Epithelial cell of proximal tubule (primary cell): ENCODE results near the gene AOPEP. TPM values are rescaled to one million over a fixed set of nuclear protein-coding genes. Genes with fewer than 3 reads are reported as not detected.

Source experiments
- DNase-seq: peaks from one replicate; pipeline ENCODE4 v3.0.0-alpha.2; 2011; ENCODE audit warnings: low read depth
- H3K4me3 ChIP-seq: 2 replicates; pipeline ENCODE4 v1.5.1; 2011; ENCODE audit warnings: low read depth, mild to moderate bottlenecking, low read length
- total RNA-seq: library from RNA; depleted of rRNA; stranded (reverse); fragments of >200 nt; gene quantifications from 2 replicates; pipeline ENCODE4 v1.2.3, GENCODE V29; 2015
- TF ChIP-seq, protein P1 (sequence below): conservative IDR thresholded peaks from 2 replicates; pipeline ENCODE4 v1.5.1; 2012; ENCODE audit warnings: low read depth, mild to moderate bottlenecking, low read length

The AOPEP gene
- total RNA-seq, 1 donor from 2014 or later, result 27.0 TPM

- H3K4me3 ChIP-seq, result no peak overlapping the region
- TF ChIP-seq, protein P1, sequence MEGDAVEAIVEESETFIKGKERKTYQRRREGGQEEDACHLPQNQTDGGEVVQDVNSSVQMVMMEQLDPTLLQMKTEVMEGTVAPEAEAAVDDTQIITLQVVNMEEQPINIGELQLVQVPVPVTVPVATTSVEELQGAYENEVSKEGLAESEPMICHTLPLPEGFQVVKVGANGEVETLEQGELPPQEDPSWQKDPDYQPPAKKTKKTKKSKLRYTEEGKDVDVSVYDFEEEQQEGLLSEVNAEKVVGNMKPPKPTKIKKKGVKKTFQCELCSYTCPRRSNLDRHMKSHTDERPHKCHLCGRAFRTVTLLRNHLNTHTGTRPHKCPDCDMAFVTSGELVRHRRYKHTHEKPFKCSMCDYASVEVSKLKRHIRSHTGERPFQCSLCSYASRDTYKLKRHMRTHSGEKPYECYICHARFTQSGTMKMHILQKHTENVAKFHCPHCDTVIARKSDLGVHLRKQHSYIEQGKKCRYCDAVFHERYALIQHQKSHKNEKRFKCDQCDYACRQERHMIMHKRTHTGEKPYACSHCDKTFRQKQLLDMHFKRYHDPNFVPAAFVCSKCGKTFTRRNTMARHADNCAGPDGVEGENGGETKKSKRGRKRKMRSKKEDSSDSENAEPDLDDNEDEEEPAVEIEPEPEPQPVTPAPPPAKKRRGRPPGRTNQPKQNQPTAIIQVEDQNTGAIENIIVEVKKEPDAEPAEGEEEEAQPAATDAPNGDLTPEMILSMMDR, result no peak
- no peak for DNase-seq
Measured at GRCh38 chr9:94787266-94787665, 60.8 kb downstream of the AOPEP start.

DNA sequence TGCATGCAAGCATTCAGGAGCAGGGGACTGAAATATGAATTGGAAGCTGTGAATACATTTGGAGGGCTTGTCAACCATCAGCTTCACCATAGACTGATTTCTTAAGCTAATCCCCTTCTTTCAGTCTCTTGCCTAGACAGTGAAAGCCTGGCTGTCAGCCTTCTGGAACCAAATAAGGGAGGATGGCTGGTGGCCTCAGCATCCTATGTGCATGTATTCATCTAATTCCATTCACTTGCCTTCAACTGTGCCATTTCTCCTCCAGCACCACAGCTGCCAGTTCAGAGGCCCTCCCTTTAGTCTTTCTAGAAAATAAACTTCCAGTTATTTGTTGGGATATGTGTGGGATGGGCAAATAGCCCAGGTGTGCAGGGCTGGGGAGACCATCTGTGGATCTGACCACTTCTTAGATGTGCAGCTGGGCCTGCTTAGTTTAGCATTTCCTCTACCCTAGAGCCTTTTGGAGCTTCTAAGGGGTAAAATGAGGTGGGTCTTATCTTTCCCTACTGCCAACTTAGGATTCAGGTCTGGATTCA, 62.1 kb downstream of the AOPEP start:
- TF ChIP-seq, protein P1, result no peak
- DNase-seq, result no peak

DNA sequence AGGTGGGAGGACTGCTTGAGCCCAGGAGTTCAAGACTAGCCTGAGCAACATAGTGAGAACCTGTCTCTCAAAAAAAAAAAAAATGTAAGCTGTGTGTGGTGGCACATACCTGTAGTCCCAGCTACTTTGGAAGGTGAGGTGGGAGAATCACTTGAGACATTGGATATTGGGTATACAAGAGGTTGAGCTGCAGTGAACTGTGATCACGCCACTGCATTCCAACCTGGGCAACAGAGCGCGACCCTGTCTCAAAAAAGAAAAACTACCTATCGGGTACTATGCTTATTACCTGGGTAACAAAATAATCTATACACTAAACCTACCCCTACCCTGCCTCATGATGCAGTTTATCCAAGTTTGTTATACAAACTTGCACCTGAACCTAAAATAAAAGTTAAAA, 64.9 kb downstream of the AOPEP start:
- TF ChIP-seq, protein P1, result no peak
- no peak overlapping the region for H3K4me3 ChIP-seq
- no peak for DNase-seq

More for the DNA sequence above, 62.1 kb downstream of the AOPEP start:
- no peak overlapping the region for H3K4me3 ChIP-seq

- TF ChIP-seq, protein P1, result no peak
- DNase-seq, result no peak
- H3K4me3 ChIP-seq, result no peak overlapping the region
Measured at GRCh38 chr9:94792511-94792910, 66.0 kb downstream of the AOPEP start.

DNA sequence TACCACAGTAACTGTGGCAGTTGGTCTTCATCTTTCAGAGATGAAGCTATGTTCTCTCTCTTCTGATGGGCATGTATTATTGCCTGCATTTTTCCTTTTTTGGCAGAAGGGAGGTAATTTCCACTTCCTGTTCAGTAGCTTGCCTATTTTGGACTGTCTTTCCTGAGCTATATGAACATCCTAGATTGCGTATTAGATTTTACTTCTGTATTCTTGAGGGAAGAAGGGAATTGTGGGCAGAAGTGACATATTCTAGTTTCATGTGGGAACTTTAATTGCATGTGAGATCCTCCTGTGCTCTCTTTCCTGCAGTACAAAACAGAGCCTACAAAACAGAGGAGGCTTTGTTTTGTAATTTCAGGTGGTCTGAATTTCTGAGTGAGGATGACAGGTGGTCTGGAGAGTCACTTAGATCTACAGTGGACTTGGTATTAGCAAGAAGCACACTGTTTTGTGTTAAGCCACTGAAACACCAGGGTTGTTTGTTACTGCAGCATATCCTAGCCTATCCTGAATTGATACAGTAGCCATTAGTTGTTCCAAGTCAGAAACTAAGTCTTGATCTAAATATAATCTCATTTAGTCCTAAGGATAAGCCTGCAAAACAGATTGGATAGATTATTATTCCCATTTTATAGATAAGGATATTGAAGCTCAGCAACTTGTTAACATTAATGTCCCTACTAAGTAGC, 68.1 kb downstream of the AOPEP start:
- TF ChIP-seq, protein P1, result no peak
- no peak overlapping the region for H3K4me3 ChIP-seq
- no peak for DNase-seq

- TF ChIP-seq, protein P1, result no peak
- DNase-seq, result no peak
- no peak overlapping the region for H3K4me3 ChIP-seq
Measured at GRCh38 chr9:94796687-94797086, 70.2 kb downstream of the AOPEP start.

- TF ChIP-seq, protein P1, result no peak
- DNase-seq, result no peak
- H3K4me3 ChIP-seq, result no peak overlapping the region
Measured at GRCh38 chr9:94798201-94798600, 71.7 kb downstream of the AOPEP start.
